ENCODE measurements around the gene OPTC.
"Not testable (repeated sequence)": the region's sequence is repeated elsewhere in the genome, so short reads cannot be mapped to it uniquely, and the experiment has no call there.

Gene OPTC

GRCh38 chr1:203493901-203494300 is at the start of gene OPTC:
Gene OPTC, plus strand, starts transcription at chr1:203494153. Its CDS starts 1,853 bp downstream, at chr1:203496006.
- DNase-seq, result no peak

- no peak for DNase-seq
Measured at GRCh38 chr1:203444171-203444576, 49.8 kb upstream of the OPTC start.

- DNase-seq, result no peak
Measured at GRCh38 chr1:203447151-203447550, 46.8 kb upstream of the OPTC start.

- not testable (repeated sequence) for DNase-seq
Measured at GRCh38 chr1:203447598-203447997, 46.4 kb upstream of the OPTC start.

GRCh38 chr1:203448521-203449061 is 45.4 kb upstream of the OPTC start:
- no peak for DNase-seq

- no peak for DNase-seq
Measured at GRCh38 chr1:203450001-203450400, 44.0 kb upstream of the OPTC start.

- no peak for DNase-seq
Measured at GRCh38 chr1:203450479-203451149, 43.3 kb upstream of the OPTC start.

GRCh38 chr1:203451836-203452784 is 41.8 kb upstream of the OPTC start:
- DNase-seq, result no peak

GRCh38 chr1:203453016-203453415 is 40.9 kb upstream of the OPTC start:
- DNase-seq, result no peak

- DNase-seq, result no peak
Measured at GRCh38 chr1:203453616-203454015, 40.3 kb upstream of the OPTC start.

- no peak for DNase-seq
Measured at GRCh38 chr1:203454986-203455471, 38.9 kb upstream of the OPTC start.

GRCh38 chr1:203455706-203456105 is 38.2 kb upstream of the OPTC start:
- no peak for DNase-seq

GRCh38 chr1:203456577-203456976 is 37.4 kb upstream of the OPTC start:
- no peak for DNase-seq

- no peak for DNase-seq
Measured at GRCh38 chr1:203458078-203458477, 35.9 kb upstream of the OPTC start.

- no peak for DNase-seq
Measured at GRCh38 chr1:203459671-203460201, 34.2 kb upstream of the OPTC start.

GRCh38 chr1:203461717-203462116 is 32.2 kb upstream of the OPTC start:
- no peak for DNase-seq

GRCh38 chr1:203462143-203462542 is 31.8 kb upstream of the OPTC start:
- DNase-seq, result no peak

- no peak for DNase-seq
Measured at GRCh38 chr1:203462878-203463277, 31.1 kb upstream of the OPTC start.

GRCh38 chr1:203463469-203464062 is 30.4 kb upstream of the OPTC start:
- DNase-seq, result no peak

GRCh38 chr1:203464226-203464625 is 29.7 kb upstream of the OPTC start:
- DNase-seq, result no peak

- DNase-seq, result no peak
Measured at GRCh38 chr1:203464743-203465142, 29.2 kb upstream of the OPTC start.

- no peak for DNase-seq
Measured at GRCh38 chr1:203465146-203465798, 28.7 kb upstream of the OPTC start.
